HG02885 (cell line): ENCODE results near the gene USP28.
"Not testable (repeated sequence)": the region's sequence is repeated elsewhere in the genome, so short reads cannot be mapped to it uniquely, and the experiment has no call there.

Experiments
- ATAC-seq: cut with Tn5 transposase; IDR thresholded peaks from one replicate; pipeline ENCODE4 v1.9.1; 2021; ENCODE audit warnings: mild to moderate bottlenecking; ENCODE audit not compliant: unreplicated experiment, poor library complexity

USP28 gene

DNA sequence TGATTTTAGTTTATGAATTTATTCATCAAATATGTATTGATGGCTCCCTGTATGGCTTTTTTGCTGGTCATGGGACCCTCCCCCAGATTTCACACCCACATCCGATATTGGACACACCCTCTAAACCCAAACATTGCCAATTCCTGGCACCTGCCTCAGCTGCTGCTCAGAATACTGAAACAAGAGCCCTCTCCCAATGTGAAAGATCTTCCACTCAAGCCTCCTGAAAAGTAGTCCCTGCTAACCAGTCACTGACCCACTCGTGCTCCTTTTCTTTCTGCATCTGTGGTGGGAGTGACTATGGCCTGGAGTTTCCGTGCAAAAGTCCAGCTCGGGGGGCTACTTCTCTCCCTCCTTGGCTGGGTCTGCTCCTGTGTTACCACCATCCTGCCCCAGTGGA lies 95.9 kb downstream of the USP28 start, which contains the start of gene CLDN25:
Gene CLDN25, plus strand, starts transcription at position 301 of the 400 bp plus-strand sequence. Its CDS starts 0 bp downstream, at position 301.
- no peak for ATAC-seq

DNA sequence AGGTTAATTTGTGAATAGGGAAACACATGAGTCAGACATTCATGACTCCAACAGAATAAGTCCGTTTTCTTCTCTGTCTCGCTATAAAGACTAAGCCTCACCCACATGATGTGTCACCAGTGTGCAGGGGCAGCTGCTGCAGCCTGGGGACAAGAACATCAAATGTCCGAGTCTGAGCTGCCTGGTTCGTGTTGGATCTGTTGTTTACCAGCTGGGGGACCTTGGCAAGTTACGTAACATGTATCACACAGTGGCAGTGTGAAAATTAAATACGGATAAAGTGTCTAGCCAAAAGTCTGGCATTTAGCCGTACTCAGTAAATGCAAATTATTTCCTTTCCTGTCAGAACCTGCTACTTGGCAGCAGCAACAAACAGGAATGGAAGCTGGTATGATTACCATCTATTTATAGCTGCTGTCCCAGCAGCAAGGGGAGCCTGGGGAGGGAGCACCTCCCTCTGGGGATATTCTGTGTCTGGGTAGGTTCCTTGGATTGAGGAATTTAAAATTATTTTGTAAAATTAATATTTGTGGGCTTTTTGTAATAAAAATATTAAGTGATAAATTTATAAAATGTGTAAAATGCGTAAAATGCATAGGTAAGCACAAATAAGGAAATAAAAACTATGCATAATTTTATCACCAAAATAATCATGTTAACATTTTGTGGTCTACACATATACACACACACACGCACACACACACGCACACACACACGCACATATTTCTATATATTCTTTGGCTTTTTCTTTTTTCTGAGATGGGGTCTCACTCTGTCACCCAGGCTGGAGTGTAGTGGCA lies 97.1 kb downstream of the USP28 start:
- ATAC-seq, result no peak

DNA sequence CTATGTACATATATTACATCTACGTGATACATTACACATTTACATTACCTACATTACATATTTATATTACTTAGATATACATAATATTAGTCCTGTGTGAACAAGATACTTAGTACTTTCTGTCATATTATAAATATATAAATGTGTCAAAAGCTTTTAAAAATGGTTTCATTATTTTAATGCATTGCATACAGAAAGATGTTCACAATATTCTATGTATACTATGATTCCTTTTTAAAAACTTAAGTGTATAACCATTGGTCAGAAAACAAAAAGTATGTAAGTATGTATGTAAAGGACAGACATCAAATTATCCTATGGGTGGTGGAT lies 101.2 kb downstream of the USP28 start:
- no peak for ATAC-seq

DNA sequence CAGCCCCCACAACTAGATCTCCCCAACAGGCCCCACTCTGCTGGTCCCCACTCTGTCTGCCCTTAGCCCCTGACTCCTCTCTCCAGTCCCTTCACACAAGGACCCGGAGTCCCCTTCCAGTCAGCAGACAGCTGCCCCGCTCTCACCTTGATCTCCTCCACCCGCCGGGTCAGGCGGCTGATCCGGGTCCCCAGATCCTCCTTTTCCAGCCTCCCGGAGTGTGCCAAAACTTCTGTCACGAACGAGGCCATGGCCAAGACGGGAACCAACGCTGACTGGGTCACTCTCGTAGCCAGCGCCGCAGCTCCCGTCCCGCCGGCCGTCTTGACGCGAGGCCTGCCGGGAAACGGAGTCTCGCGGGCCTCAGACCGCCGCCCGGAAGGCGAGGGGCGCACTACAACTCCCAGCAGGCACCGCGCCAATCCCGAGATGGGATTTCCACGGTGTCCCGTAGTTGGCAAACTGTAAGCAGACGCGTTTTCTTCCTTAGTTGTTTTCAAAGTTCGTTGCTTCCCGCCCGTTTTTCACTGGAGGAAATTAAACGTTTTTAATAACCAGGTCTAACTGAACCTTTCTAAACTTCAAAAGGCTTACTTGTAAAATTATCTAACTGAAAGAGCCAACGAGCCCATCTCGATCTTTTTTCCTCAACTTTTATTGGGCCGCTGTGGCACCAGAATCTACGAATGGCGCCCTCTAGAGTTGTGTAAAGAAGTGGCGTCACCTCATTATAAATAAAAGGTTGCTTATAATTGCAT lies 101.8 kb downstream of the USP28 start, which contains the start of gene ZW10:
Gene ZW10, minus strand, starts transcription at position 277 of the 758 bp plus-strand sequence. Its CDS starts 26 bp downstream, at position 251.
- ATAC-seq, result peak; percentile 99

DNA sequence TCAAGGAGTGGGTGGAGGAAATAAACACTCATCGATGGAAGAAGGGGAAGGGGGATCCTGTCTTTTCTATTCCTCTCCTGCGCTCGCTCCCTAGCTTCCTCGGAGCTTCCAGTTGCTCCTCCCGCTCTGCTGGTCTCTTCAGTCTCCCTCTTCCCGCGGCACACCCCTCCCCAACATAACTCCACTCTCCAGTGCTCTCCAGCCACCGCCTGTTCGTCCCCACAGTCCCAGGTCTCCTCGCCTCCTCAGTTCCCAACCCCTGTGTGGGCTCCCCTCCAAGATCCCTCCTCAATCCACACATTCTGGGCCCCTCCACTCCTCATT lies 102.3 kb downstream of the USP28 start:
- ATAC-seq, result no peak

DNA sequence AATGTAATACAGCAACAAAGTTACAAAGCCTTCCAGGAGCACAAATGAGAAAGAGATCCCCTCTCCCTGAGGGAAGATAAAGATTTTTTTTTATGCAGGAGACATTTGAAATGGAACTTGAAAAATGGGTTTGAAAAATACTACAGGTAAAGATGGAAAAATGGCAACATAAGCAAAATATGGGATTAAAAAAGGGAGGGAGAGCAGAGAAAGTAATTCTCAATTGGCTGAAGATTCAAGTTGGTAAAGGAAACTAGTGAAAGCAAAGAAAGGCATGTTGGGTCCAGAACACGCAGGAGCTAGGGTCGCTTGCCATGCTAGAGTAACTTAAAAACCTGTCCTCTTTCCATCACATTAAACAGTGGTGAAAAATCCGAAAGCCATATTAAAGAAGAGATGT lies 103.4 kb downstream of the USP28 start:
- ATAC-seq, result no peak

DNA sequence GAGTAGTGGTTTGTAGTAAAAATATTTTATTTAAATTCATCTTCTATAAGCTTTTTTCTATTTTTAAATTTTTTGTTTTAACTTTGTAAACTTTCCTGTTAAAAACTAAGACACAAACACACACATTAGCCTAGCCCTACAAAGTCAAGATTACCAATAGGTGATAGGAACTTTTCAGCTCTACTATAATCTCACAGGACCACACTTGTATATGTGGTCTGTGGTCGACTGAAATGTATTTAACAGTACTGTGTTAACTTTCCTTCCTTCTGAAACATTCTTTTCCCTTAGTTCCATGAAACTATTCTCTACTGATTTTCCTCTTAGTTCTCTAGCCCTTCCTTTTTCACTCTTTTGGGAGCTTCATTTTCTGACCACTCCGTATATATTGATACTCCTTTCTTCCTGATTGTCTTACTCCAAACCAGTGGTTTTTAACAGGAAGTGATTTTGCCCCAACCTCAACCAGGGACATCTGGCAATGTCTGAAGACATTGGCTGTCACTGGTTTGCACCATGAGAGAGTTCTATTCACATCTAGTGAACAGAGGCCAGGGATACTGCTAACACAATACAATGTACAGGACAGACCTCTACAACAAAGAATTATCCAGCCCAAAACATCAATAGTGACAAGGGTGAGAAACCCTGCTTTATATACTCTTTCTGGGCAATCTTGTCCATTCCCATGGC lies 110.7 kb downstream of the USP28 start:
- no peak for ATAC-seq

DNA sequence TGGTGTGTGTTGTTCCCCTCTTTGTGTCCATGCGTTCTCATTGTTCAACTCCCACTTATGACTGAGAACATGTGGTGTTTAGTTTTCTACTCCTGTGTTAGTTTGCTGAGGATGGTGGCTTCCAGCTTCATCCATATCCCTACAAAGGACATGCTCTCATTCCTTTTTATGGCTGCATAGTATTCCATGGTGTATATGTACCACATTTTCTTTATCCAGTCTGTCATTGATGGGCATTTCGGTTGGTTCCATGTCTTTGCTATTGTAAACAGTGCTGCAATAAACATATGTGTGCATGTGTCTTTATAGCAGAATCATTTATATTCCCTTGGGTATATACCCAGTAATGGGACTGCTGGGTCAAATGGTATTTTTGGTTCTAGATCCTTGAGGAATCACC lies 112.3 kb downstream of the USP28 start:
- ATAC-seq, result not testable (repeated sequence)

DNA sequence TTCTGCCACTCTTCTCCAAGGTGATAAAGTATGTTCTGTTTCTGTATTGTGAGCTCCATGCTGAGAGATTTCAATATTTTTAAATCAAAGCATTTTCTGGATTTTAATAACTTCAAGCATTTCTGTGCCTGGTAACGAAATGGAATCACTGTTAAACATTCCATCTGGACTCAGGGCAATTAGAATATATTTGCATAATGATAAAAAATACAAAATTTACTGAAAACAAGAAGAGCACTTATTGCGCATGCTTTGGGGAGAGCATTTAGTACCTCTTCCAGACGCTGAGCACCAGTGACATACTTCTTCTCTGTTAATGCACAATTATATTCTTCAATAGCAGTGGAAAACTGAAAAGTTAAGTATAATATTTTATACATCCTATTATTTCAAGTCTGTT lies 115.1 kb downstream of the USP28 start:
- ATAC-seq, result no peak

DNA sequence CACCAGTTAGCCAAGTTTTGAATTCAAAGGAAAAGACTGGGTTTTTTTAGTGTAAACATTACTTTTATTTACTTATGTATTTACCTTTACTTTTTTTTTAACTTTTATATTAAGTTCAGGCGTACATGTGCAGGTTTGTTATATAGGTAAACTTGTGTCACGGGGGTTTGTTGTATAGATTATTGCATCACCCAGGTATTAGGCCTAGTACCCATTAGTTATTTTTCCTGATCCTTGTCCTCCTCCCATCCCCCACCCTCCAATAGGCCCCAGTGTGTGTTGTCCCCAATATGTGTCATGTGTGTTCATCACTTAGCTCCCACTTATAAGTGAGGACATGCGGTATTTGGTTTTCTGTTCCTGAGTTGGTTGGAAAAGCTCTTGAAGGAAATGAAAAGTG lies 122.4 kb downstream of the USP28 start:
- ATAC-seq, result no peak
